GM21367 (cell line): ENCODE data around the gene CEP19.
"Not testable (repeated sequence)": the region's sequence is repeated elsewhere in the genome, so short reads cannot be mapped to it uniquely, and the experiment has no call there.

Experiments
- ATAC-seq: cut with Tn5 transposase; IDR thresholded peaks from one replicate; pipeline ENCODE4 v1.9.1; 2021; ENCODE audit not compliant: unreplicated experiment

Gene CEP19, protein sequence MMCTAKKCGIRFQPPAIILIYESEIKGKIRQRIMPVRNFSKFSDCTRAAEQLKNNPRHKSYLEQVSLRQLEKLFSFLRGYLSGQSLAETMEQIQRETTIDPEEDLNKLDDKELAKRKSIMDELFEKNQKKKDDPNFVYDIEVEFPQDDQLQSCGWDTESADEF

DNA sequence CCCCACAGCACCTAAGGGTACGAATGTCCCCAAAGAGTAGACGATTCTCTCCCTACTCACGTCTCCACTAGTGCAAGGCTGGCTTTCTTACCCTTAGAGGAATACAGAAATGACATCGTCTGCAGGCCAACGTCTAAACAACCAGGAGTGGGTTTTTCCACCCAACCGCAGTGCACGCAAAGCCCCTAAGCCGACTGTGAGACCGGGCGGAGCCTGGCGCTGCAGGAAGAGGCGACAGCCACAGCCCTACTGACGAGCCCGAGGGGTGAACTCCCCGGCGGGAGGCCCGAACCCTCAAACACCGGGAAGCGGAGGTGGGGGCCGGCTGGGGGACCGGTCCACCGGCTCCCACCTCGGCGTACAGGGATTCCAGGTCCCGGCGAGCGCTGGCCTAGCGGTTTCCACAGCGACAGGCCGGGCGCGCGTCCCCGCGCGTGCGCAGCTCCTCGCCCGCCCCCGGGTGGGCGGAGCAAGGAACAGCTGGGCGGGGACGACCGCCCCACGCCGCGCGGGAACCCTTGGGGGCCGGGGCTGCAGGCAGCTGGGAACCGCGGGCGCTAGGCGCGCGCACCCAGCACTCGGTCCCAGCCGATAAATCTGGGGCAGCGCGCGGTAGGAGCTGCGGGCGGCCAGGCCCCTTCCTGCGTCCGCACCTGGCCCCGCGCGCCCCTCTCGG lies at the start of gene CEP19, which contains the start of gene PIGX:
Gene CEP19, minus strand, starts transcription at position 413 of the 676 bp plus-strand sequence. CDS start 3,593 bp downstream, outside the sequence.
Gene PIGX, plus strand, starts transcription at position 540 of the 676 bp plus-strand sequence.
- ATAC-seq: peak; percentile 57

DNA sequence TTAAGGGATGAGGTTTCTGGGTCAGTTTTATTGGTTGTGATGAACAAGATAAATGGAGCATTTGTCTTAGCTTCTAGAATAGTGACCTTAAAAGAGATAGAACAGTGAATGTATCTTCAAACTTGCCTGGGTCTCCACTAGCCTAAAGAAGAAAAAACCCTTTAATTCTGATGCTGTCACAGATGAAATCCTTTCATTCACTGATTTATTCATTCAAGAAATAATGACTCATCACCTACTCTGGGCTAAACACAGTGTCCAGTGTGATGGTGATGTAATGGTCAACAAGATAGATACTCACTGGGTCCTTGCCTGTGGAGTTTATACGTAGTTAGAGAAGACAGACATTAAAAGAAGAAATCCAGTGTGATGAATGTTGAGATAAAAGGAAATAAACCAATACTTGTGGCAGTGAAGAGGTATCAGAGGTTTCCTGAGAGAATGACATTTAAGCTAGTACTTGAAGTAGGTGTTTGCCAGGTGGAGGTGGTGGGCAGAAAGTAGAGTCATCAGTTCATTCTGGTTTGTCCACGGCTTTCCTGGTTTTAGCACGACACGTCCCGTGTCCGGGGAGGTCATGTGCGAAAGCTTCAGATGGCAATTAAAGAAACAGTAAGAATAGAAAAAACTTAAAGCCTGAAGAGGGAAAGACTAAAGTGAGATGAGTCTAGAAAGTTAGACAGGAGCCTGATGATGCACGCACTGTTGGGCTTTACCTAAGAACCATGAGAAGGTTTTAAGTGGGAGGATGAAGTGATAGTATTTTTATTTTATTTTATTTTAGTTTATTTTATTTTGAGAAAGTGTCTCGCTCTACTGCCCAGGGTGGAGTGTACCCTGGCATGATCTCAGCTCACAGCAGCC lies 46.1 kb upstream of the CEP19 start:
- no peak for ATAC-seq

DNA sequence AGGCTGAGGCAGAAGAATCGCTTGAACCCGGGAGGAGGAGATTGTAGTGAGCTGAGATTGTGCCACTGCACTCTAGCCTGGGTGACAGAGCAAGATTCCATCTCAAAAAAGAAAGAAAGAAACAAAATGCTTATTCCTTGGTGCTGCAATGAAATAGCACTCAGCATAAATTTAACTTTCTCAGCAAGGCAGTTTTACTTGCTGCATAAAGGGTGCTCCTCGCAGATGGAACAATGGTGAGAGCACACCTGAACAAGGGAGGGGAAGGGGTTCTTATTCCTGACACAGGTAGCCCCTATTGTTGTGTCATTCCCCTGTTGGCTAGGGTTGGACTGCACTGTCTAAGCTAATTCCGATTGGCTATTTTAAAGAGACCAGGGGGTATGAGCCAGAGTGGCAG lies 44.7 kb upstream of the CEP19 start:
- no peak for ATAC-seq

DNA sequence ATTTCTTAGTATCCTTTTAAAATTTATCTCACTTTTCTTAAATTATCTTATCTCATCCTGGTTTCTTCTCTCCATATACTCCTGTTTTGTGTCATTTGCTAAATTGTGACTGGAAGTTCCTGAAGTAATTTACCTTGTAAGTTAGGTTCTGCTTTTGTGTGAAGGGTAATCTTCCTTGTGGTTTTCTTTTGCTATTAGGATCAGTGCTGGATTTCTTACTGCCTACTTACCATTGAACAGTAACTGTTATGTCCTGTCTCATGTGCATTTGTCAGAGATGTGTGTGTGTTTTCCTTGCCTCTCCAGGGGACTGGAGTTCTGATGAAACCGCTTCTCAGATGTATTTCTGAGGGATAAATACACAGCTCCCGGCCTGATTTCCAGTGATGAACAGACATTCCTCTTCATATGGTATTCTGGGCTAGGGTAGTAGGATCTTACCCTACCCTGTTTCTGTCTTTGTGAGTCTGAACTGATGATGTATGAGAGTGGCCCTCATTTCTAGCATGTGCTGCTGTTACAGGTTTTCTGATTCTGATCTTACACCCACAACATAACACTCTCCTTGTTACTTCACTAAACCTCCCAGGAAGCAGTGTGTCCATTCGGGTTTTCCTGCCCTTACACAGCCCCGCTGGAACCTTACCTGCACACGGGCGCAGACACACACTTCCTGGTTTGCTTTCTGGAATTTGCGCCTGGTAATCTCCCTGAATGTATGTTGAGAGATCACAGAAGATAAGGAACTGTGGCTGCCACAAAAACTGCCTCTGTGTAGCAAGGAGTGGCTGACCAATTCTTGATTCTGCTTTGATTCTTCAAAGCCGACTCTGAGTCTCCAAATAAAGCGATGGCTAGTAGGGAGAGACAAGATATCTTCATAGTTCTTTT lies 42.3 kb upstream of the CEP19 start:
- no peak for ATAC-seq

DNA sequence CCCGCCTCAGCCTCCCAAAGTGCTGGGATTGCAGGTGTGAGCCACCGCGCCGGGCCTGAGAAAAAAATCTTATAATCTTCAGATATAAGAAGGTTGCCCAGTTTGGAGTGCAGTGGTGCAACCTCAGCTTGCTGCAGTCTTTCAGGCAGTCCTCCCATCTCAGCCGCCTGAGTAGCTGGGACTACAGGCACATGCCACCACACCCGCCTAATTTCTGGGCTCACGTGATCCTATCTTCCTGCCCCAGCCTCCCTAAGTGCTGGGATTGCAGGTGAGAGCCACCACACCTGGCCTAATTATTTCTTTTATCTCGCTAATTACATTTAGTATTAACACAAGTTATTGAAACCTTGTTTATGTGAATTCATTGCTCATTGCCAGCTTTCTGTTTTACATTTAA lies 41.2 kb upstream of the CEP19 start:
- no peak for ATAC-seq

DNA sequence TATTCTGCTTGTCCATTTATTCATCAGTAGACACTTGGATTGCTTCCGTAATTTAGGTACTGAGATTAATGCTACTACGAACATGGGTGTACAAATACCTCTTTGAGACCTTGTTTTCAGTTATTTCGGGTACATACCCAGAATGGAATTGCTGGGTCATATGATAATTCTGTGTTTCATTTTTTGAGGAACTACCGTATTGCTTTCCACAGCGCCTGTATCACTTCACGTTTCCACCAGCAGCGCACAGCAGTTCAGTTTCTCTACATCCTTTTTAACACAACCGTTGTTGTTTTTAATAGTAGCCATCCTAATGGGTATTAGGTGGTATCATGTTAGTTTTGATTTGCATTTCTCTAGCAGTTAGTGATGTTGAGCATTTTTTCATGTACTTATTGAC lies 37.1 kb upstream of the CEP19 start:
- ATAC-seq: no peak

DNA sequence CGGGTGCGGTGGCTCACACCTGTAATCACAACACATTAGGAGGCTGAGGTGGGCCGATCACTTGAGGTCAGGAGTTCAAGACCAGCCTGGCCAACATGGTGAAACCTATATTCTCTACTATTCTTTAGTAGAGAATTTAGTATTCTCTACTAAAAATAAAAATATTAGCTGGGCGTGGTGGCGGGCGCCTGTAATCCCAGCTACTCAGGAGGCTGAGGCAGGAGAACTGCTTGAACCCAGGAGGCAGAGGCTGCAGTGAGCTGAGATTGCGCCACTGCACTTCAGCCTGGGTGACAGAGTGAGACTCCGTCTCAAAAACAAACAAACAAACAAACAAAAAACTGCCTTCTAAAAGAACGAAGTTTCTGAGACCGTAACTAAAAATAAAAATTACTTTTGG lies 31.5 kb upstream of the CEP19 start:
- ATAC-seq: not testable (repeated sequence)

DNA sequence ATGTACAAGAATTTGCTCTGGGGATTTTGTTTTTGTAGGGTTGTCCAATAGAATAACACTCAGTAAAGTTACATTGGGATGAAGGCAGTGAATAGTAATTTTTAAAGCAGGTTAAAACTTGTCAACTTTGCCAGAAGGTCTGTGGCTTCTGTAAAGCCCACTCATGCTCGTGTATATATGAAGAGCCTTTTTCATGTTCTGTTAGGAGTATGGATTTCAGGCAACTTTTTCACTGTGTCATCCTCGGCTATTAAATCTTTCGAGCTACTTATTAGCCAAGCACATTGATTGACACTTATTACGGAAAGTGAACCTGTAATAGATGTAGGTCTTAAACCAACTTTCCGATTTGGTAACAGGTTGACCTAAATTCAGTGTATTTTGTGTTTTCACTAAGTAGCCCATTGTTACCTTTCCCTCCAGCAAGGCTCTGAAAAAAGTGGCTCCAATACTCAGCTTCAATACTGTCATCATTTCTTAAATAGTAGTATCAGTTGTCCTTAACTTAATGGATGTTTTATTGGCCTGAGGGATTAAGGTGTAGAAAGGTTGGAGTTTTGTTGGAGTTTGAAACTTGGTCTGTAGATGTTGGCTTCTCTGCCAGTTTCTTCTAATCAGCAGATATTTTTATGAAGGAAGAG lies 29.3 kb upstream of the CEP19 start:
- no peak for ATAC-seq

DNA sequence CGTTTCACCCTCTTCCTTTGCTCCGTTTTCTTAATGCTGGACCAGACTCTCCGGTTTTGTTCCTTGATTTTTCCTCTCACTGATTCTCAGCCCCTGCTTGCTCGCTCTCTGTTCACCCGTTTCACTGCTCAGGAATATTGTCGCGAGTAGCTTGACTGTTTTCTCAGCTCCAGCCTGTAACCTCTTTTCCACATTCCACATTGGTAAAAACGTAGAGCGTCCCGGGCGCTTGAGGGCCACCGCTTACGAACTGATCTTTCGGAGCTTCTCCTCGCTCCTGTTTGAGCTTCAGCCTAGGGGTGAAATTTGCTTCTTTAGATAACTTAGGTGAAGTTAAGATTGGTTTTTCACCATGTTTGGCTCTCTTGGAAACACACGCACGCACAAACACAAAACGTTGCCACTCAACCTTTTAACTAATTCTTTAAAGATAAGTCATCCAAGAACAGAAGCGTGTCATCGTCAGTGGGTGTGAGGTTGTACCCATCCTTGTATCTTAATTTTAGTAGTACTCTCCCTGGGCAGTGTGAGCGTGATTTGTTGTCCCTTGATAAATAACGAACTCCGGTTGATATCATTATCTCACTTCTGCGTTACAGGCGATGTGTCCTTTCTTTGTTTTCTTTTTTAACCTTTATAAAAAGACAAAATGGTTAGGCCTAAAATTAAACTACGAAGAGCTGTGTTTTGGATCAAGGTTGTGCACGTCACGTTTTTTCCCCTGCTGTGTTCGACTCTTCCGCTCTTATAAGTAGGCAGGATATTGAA lies 28.6 kb upstream of the CEP19 start:
- ATAC-seq: no peak

DNA sequence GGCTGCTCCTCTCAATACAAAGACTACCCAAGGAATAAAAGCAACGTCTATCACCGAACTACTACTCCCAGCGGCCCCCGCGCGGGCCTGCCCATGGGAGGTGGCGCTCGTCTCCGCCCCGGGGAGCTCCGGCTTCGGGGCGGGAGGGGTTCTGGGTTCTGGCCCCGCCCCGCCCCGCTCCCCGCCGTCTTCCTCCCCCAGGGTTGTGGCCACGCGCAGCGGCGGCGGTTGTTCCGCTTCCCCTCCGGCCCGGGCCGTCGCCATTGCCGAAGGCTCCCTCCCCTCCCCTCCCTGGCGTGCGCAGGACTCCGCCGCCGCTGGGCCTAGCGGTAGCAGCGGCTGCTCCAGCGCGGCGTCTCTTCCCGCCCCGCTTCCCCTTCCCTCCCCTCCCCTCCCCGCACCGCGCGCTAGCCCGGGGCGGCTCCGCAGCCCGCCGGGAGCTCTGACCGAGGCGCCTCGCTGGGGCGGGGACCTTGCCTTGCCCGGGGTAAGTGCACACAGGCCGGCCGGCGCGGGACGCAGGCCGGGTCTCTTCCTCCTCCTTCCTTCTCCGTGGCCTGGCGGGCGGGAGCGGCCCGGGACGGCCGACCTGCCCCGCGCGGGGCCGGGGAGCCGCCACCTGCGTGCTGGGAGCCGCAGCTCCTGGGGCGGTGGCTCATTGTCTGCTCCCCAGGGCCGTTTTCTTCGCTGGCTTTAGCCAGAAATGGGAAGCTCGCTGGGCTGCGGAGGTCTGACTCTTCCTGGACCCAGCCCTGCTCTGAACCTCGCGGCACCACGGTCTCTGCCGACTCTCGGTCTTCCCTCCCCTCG lies 27.8 kb upstream of the CEP19 start, which contains the start of gene PAK2:
Gene PAK2, plus strand, starts transcription at position 187 of the 810 bp plus-strand sequence. CDS start 42,790 bp downstream, outside the sequence.
- ATAC-seq: peak; percentile 81

DNA sequence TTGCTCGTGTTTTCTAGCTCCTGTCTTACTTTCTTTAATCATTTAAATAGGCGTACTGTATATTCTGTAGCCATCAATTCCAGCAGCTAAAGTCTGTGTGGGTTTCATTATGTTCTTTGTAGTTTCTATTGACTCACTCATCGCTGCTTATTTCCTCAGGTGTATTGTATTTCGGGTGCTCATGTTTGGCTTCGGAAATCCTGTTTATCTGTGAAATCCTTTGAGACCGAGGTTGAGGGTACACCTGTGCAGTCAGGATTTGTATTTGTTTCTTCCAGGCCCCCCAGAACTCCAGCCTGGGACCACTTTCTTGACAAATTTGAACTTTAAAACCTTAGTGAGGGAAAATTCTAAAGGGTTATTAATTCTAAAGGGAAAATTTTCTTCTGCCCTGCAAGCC lies 25.6 kb upstream of the CEP19 start:
- no peak for ATAC-seq

DNA sequence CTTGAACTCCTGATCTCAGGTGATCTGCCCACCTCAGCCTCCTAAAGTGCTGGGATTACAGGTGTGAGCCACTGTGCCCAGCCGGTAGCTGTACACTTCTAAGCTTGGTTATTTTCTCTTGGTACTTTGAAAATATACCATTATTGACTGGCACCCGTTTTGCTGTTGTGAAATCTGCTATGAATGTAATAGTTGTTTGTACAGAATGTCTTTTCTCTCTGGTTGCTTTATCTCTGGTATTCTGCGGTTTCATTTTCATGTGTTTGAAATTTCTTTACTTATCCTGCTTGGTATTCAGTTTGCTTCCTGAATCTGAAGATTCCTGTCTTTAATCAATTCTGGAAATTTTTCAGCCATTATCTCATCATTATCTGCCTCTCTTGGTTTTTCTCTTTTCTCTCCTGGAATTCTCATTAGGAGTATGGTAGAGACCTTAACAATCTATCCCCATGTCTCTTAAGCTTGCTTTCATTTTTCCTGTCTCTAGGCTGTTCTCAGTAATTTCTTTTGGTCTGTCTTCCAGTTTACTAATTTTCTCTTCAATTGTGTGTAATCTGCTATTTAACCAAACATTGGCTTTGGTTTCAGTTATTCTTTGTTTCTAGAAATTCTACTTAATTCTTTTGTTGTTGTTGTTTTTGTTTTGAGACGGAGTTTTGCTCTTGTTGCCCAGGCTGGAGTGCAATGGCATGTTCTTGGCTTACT lies 24.8 kb upstream of the CEP19 start:
- no peak for ATAC-seq

DNA sequence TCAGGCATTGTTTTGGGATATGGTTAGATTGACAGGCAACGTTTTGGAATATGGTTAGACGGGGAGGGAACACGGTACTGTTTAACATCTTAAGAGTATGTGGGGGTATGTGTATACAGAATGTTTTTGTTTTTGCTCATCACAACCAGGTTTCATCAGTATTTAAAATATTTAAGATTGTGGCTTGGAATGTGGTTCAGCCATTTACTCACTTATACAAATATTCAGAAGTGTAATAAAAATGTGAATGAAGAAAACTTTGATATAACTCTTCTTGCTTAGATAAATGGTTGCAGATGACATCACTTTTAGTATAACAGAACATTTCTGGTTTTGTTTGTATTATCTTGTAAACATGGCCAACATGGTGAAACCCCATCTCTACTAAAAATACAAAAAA lies 23.7 kb upstream of the CEP19 start:
- no peak for ATAC-seq

DNA sequence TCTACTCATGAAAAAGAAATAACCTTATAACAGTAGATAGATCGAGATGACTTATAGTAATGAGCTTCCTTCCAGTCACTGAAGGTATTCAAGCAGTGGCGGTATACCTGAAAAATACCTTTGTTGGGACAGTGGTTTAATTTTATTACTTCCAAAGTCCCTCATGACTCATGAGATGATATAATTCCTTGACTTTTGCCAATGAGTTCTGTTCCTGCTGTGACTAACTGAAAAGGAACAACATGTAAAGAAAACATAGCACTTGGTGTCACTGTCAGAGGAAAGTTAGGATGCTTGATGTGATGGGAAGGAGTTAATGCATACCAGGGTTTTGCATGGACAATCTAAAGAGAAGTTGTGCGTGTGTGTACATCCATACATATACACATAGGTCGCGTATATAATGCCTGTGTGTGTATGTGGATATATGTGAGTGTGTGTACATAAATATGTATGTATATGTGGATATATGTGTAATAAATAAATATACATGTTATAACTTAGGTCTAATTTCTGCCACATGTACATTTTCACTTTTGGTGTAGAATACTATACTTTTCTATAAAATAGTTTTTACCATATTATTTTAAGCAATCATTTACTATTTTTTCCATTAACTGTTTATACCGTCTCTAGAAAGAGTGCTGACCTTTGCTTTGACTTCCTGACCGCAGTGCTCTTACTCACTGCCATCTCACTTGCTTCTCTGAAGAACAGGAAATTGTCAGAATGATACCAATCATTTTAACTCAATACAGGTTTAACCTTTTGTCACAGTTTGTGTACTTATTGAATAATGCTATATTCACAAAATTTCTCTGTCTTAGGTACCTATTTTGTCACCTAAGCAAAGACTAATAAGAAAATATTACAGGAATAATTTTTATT lies 15.0 kb upstream of the CEP19 start:
- no peak for ATAC-seq

DNA sequence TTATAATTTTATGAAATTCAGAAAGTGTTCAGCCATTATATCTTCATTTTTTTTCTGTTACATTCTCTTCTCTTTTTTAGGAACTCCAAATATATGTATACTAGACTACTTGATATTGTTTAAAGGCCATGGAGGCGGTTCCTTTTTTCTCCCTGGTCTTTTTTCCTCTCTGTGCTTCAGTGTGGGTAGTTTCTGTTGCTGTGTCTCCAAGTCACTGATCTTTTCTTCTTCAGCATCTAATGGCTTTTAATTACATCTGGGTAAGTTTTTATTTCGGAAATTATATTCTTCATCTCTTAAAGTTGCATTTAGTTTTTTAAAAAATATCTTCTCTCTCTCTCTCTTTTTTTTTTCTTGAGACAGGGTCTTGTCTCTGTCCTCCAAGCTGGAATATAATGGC lies 9.0 kb upstream of the CEP19 start:
- no peak for ATAC-seq

DNA sequence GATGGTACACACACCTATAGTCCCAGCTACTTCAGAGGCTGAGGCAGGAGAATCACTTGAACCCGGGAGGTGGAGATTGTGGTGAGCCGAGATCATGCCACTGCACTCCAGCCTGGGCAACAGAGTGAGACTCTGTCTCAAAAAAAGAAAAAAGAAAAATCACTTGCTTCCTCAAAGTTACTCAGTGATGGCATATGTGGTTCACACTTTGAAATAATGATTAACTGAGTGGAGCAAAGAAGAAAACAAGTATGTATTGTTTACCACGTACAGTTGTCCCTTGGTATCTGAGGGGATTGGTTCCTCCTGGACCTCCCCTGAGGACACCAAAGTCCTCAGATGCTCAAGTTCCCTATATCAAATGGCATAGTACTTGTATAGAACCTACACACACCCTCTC lies 5.1 kb upstream of the CEP19 start:
- not testable (repeated sequence) for ATAC-seq
